Measurements from ENCODE around the gene RNF183. TPM values are rescaled to one million over a fixed set of nuclear protein-coding genes. Genes with fewer than 3 reads are reported as not detected.

Gene RNF183
- polyA plus RNA-seq, 1 donor from 2014 or later: not detected

DNA sequence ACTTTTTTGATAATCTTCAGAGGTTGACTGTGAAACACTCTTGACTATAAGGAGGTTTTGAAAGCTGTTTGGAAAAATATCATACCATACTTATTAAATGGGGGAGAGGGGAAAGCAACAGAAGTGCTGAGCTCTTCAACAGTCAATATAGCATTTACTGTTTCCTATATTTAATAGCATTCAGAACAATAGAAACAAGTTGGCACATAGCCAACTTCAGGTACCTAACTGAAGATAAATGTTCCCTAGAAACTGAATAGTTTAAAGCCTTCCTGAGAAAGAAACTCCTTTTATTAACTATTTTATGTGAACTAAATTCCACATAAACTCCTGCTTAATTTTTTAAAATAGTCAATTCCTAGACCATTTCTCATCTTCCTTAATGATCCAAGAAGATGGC lies 55.5 kb downstream of the RNF183 start:
- TF ChIP-seq POLR2AphosphoS5 (IDR thresholded peaks at IDR 0.05) (no peak), SMC3 (conservative IDR thresholded peaks at IDR 0.05; ENCODE audit: poor library complexity) (no peak), EP300 (conservative IDR thresholded peaks at IDR 0.05; ENCODE audit: poor library complexity, severe bottlenecking) (no peak), TAF1 (IDR thresholded peaks at IDR 0.05; ENCODE audit: low read depth) (no peak), RAD21 (conservative IDR thresholded peaks at IDR 0.05) (no peak), CTCF (IDR thresholded peaks at IDR 0.05; ENCODE audit: poor library complexity, severe bottlenecking) (no peak), EZH2 (IDR thresholded peaks at IDR 0.05; ENCODE audit: borderline replicate concordance, insufficient read depth, low read length, poor library complexity, severe bottlenecking) (no peak), MXI1 (conservative IDR thresholded peaks at IDR 0.05; ENCODE audit: poor library complexity, severe bottlenecking) (no peak)
- TF ChIP-seq, protein P1, sequence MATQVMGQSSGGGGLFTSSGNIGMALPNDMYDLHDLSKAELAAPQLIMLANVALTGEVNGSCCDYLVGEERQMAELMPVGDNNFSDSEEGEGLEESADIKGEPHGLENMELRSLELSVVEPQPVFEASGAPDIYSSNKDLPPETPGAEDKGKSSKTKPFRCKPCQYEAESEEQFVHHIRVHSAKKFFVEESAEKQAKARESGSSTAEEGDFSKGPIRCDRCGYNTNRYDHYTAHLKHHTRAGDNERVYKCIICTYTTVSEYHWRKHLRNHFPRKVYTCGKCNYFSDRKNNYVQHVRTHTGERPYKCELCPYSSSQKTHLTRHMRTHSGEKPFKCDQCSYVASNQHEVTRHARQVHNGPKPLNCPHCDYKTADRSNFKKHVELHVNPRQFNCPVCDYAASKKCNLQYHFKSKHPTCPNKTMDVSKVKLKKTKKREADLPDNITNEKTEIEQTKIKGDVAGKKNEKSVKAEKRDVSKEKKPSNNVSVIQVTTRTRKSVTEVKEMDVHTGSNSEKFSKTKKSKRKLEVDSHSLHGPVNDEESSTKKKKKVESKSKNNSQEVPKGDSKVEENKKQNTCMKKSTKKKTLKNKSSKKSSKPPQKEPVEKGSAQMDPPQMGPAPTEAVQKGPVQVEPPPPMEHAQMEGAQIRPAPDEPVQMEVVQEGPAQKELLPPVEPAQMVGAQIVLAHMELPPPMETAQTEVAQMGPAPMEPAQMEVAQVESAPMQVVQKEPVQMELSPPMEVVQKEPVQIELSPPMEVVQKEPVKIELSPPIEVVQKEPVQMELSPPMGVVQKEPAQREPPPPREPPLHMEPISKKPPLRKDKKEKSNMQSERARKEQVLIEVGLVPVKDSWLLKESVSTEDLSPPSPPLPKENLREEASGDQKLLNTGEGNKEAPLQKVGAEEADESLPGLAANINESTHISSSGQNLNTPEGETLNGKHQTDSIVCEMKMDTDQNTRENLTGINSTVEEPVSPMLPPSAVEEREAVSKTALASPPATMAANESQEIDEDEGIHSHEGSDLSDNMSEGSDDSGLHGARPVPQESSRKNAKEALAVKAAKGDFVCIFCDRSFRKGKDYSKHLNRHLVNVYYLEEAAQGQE (IDR thresholded peaks at IDR 0.05; ENCODE audit: borderline replicate concordance): no peak
- Histone ChIP-seq H3K27ac (ENCODE audit: low read length) (no peak overlapping the region), H3K36me3 (ENCODE audit: insufficient read depth, low read length) (no peaks in the 10 kb centered on the region), H3K27me3 (ENCODE audit: insufficient read depth, low read depth, low read length) (no peaks in the 10 kb centered on the region), H3F3A (ENCODE audit: insufficient read depth, low read length, poor library complexity, severe bottlenecking) (no peaks in the 10 kb centered on the region), H3K4me2 (ENCODE audit: low read length) (no peak overlapping the region), H3K79me2 (replicated peaks; ENCODE audit: insufficient read depth, low read length) (no peaks in the 10 kb centered on the region), H3K9me2 (ENCODE audit: insufficient read depth, low read length) (no peaks in the 10 kb centered on the region), H3K4me3 (ENCODE audit: low read length) (no peak overlapping the region), H4K20me1 (ENCODE audit: insufficient read depth) (no peaks in the 10 kb centered on the region), H3K9ac (ENCODE audit: low read length) (no peak overlapping the region), H3K9me3 (ENCODE audit: low read length) (no peaks in the 10 kb centered on the region), H2AFZ (ENCODE audit: low read depth, low read length) (no peak overlapping the region)

Other genes starting within 250 kb of the RNF183 start
- 28.2 and 35.4 TPM in 2 replicates for gene ZFP37, start 246.7 kb downstream of the RNF183 start, polyA plus RNA-seq
- 4.1 and 8.4 TPM in 2 replicates for gene SLC31A2, start 152.4 kb downstream of the RNF183 start, polyA plus RNA-seq
- gene FKBP15, start 82.1 kb downstream of the RNF183 start, polyA plus RNA-seq: 11.2 and 12.1 TPM in 2 replicates
- 7.0 and 7.4 TPM in 2 replicates for gene SLC31A1, start 81.8 kb downstream of the RNF183 start, polyA plus RNA-seq
- 64.8 and 88.0 TPM in 2 replicates for gene CDC26, start 27.8 kb downstream of the RNF183 start, polyA plus RNA-seq
- gene PRPF4, start 27.7 kb downstream of the RNF183 start, polyA plus RNA-seq: 24.3 and 27.4 TPM in 2 replicates
- 0.59 and 0.84 TPM in 2 replicates for gene WDR31, start 36.9 kb upstream of the RNF183 start, polyA plus RNA-seq
- gene BSPRY, start 46.2 kb upstream of the RNF183 start, polyA plus RNA-seq: not detected in 2 replicates
- gene HDHD3, start 73.6 kb upstream of the RNF183 start, polyA plus RNA-seq: 31.2 and 31.7 TPM in 2 replicates
- 42.9 and 65.1 TPM in 2 replicates for gene ALAD, start 97.9 kb upstream of the RNF183 start, polyA plus RNA-seq
- gene POLE3, start 107.3 kb upstream of the RNF183 start, polyA plus RNA-seq: 99.8 and 119 TPM in 2 replicates
- 0.33 TPM in 1 of 2 replicates, not detected in the other for gene C9orf43, start 107.4 kb upstream of the RNF183 start, polyA plus RNA-seq
- 25.3 and 36.4 TPM in 2 replicates for gene RGS3, start 160.4 kb upstream of the RNF183 start, polyA plus RNA-seq

Data from neural cell (in vitro differentiated cells).